AG09309 (cell line): ENCODE data around the gene DDX51.
A peak's percentile ranks its signal among the peaks of the same experiment; 100 is the strongest.

Experiments
- DNase-seq: peaks from one replicate; pipeline ENCODE4 v3.0.0-alpha.2; 2010; ENCODE audit warnings: low read depth
- H3K4me3 ChIP-seq: 2 replicates; pipeline ENCODE4 v1.5.1; 2011; ENCODE audit warnings: mild to moderate bottlenecking, low read depth, low read length, moderate library complexity; ENCODE audit not compliant: control insufficient read depth
- CTCF ChIP-seq: IDR thresholded peaks from 2 replicates; pipeline ENCODE4 v1.5.1; 2011; ENCODE audit warnings: mild to moderate bottlenecking, low read depth, low read length, inconsistent platforms; ENCODE audit not compliant: insufficient read depth, control insufficient read depth; ENCODE audit errors: missing control alignments

Gene DDX51

GRCh38 chr12:132156573-132157325 lies 12.6 kb upstream of the DDX51 start:
- no peak for TF ChIP-seq CTCF
- no peak overlapping the region for H3K4me3 ChIP-seq
- DNase-seq, result no peak

GRCh38 chr12:132155771-132156572 lies 11.9 kb upstream of the DDX51 start:
- DNase-seq, result no peak
- no peak for TF ChIP-seq CTCF
- no peak overlapping the region for H3K4me3 ChIP-seq

GRCh38 chr12:132154941-132155770 lies 11.0 kb upstream of the DDX51 start:
- H3K4me3 ChIP-seq, result no peak overlapping the region
- no peak for TF ChIP-seq CTCF
- no peak for DNase-seq

GRCh38 chr12:132154341-132154761 lies 10.2 kb upstream of the DDX51 start:
- no peak for DNase-seq
- no peak overlapping the region for H3K4me3 ChIP-seq
- no peak for TF ChIP-seq CTCF

- peak; percentile 99 for TF ChIP-seq CTCF
- H3K4me3 ChIP-seq, result no peak overlapping the region; the same call in 1 of the 2 replicates
- DNase-seq, result peak; percentile 23
Observed at GRCh38 chr12:132153501-132154340, 9.6 kb upstream of the DDX51 start.
